ENCODE results near the gene DRAM2. TPM values are rescaled to one million over a fixed set of nuclear protein-coding genes. Genes with fewer than 3 reads are reported as not detected.

The DRAM2 gene
- total RNA-seq, 3 donors from 2014 or later: 51.5 to 122 (median 74.5) TPM

DNA sequence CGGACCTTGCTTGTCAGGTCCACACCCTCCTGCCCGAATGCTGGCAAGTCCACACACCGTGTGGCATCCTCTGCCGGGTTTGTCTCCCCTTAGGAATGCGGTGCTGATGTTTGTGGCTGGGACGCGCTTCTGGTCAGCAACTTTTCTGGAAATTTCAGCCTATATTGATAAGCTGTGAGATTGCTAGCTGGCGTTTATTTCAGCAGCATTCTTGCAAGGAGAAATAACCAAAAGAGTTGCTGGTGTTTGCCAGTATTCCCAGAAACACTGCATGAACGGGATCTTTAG lies 731 bp upstream of the DRAM2 start:
- peak in 1 of 2 donors; percentile 51 for DNase-seq (ENCODE audit: low spot score in 2 of 2)
- Histone ChIP-seq H3K36me3 (no peaks in the 10 kb centered on the region), H3K9me3 (no peaks in the 10 kb centered on the region), H3K27me3 (no peaks in the 10 kb centered on the region), H3K27ac (peak overlapping the region; percentile 94 to 97), H3K4me1 (peaks cover 0 to 14% of the 10 kb centered on the region in 2 donors), H3K4me3 (peak overlapping the region; percentile 88 to 96 (median 93))
- intact Hi-C loops (cut with DNase I; ENCODE audit: low total_unique reads): no loop called here
- no peak for TF ChIP-seq POLR2AphosphoS5 (IDR thresholded peaks at IDR 0.05)
- TF ChIP-seq, protein P1, sequence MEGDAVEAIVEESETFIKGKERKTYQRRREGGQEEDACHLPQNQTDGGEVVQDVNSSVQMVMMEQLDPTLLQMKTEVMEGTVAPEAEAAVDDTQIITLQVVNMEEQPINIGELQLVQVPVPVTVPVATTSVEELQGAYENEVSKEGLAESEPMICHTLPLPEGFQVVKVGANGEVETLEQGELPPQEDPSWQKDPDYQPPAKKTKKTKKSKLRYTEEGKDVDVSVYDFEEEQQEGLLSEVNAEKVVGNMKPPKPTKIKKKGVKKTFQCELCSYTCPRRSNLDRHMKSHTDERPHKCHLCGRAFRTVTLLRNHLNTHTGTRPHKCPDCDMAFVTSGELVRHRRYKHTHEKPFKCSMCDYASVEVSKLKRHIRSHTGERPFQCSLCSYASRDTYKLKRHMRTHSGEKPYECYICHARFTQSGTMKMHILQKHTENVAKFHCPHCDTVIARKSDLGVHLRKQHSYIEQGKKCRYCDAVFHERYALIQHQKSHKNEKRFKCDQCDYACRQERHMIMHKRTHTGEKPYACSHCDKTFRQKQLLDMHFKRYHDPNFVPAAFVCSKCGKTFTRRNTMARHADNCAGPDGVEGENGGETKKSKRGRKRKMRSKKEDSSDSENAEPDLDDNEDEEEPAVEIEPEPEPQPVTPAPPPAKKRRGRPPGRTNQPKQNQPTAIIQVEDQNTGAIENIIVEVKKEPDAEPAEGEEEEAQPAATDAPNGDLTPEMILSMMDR (IDR thresholded peaks at IDR 0.05): no peak
- TF ChIP-seq POLR2A (IDR thresholded peaks at IDR 0.05): no peak

DNA sequence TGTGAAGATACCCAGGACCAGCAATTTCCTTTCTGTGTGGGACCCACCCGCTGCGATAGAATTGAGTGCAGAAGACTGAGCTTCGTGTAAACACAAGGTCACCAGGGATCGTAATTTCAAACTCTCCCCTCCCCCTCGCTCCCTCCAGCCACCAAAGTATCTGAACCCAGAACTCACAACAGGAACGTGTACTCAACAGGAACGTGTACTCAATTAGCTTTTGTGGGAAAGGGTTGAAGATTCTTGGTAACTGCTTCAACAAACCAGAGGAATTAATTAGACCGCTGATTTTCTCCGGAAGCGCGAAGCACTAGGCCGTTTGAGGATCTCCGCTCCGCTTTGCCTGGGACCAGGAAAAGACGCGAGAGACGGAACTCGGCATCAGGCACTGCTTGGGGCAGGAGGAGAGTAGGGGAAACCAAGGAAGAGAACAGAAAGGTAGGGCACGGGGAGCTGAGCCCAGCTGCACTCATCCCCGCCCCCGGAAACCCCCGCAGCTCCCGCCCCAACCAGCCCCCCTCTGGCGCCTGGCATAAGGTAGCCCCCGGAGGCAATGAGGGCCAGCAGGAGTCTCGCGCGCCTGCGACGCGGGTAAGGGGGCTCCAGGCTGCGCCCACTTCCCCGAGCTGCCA lies 453 bp downstream of the DRAM2 start:
- no peaks in the 10 kb centered on the region for H3K36me3 ChIP-seq
- peak overlapping the region; percentile 88 to 96 (median 93) for H3K4me3 ChIP-seq
- H3K4me1 ChIP-seq: peaks cover 0 to 14% of the 10 kb centered on the region in 2 donors
- peak in 1 of 2 donors; percentile 21 for DNase-seq (ENCODE audit: low spot score in 2 of 2)
- intact Hi-C loops (cut with DNase I; ENCODE audit: low total_unique reads): no loop called here
- H3K9me3 ChIP-seq: no peaks in the 10 kb centered on the region
- TF ChIP-seq POLR2A (IDR thresholded peaks at IDR 0.05): no peak
- TF ChIP-seq, protein P1 (IDR thresholded peaks at IDR 0.05): no peak
- no peak for TF ChIP-seq POLR2AphosphoS5 (IDR thresholded peaks at IDR 0.05)
- no peaks in the 10 kb centered on the region for H3K27me3 ChIP-seq
- peak overlapping the region; percentile 94 to 97 for H3K27ac ChIP-seq

DNA sequence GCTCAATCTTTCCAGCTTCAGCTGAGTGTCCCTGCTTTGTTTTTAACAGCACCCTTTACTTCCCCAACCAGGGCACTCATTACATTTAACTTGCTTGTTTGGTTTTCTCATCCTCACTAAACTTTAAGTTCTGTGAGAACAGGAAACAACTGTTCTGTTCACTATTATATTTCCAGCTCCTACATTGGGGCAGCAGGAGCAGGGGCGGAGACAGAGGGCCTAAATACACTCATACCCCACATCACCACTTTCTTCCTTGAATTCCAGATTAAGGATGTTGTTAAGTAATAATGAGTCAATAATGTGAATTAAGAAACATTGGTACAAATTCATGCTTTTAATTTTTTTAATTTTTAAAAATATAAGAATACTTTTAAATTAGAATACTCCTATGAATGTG lies 6.0 kb downstream of the DRAM2 start:
- no peaks in the 10 kb centered on the region for H3K27me3 ChIP-seq
- no peaks in the 10 kb centered on the region for H3K4me1 ChIP-seq
- no peak overlapping the region for H3K4me3 ChIP-seq
- H3K9me3 ChIP-seq: no peaks in the 10 kb centered on the region
- DNase-seq (ENCODE audit: low spot score in 2 of 2): no peak
- no peak overlapping the region for H3K27ac ChIP-seq
- intact Hi-C loops (cut with DNase I; ENCODE audit: low total_unique reads): no loop called here
- no peaks in the 10 kb centered on the region for H3K36me3 ChIP-seq
- TF ChIP-seq POLR2AphosphoS5 (IDR thresholded peaks at IDR 0.05) (no peak), POLR2A (IDR thresholded peaks at IDR 0.05) (no peak)
- TF ChIP-seq, protein P1 (IDR thresholded peaks at IDR 0.05): no peak

DNA sequence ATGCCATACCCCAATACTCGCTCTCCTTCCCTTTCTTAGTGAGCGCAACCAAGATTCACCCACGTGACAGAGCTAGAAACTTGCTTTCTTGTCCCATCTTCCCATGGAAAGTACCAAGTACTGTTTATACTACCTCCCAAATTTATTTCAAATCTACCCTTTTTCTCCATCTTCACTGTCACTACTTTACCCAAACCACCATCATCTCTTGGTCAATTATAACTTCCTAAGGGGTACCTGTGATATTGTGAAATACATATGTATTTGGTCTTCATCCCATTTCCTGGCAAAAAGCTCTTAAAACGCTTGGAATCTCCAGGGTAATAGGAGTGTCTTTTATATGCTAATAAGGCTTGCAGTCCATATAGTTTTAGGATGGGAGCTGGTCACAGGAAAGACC lies 8.2 kb downstream of the DRAM2 start:
- Histone ChIP-seq H3K4me1 (no peaks in the 10 kb centered on the region), H3K36me3 (no peaks in the 10 kb centered on the region), H3K27me3 (no peaks in the 10 kb centered on the region), H3K27ac (no peak overlapping the region), H3K4me3 (no peak overlapping the region), H3K9me3 (no peaks in the 10 kb centered on the region)
- DNase-seq (ENCODE audit: low spot score in 2 of 2): no peak
- intact Hi-C loops (cut with DNase I; ENCODE audit: low total_unique reads): no loop called here
- TF ChIP-seq POLR2AphosphoS5 (IDR thresholded peaks at IDR 0.05): no peak
- TF ChIP-seq POLR2A (IDR thresholded peaks at IDR 0.05): no peak
- TF ChIP-seq, protein P1 (IDR thresholded peaks at IDR 0.05): no peak

DNA sequence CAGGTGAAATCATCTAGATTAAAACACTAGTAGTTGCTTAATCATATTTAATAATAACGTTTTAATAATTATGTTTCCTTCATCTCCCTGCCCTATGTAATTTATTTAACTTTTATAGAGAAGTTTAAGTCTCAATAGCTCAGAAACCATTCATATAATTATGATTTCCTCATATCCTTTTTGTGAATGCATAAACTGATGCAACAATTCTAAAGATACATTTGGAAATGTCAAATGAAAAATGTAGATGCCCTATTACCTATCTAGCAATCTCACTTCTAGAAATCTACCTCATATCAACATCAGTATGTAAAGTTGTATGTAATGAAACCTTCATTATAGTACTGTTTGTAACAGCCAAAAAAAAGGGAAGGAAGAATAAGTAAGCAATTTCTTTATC lies 10.5 kb downstream of the DRAM2 start:
- no peak overlapping the region for H3K4me3 ChIP-seq
- no peak overlapping the region for H3K27ac ChIP-seq
- TF ChIP-seq POLR2AphosphoS5 (IDR thresholded peaks at IDR 0.05) (no peak), POLR2A (IDR thresholded peaks at IDR 0.05) (no peak)
- TF ChIP-seq, protein P1 (IDR thresholded peaks at IDR 0.05): no peak
- H3K36me3 ChIP-seq: no peaks in the 10 kb centered on the region
- no peaks in the 10 kb centered on the region for H3K4me1 ChIP-seq
- intact Hi-C loops (cut with DNase I; ENCODE audit: low total_unique reads): no loop called here
- H3K9me3 ChIP-seq: no peaks in the 10 kb centered on the region
- no peak for DNase-seq (ENCODE audit: low spot score in 2 of 2)
- no peaks in the 10 kb centered on the region for H3K27me3 ChIP-seq
